ENCODE data around the gene GAN.

The GAN gene

GRCh38 chr16:81314603-81315270 lies at the start of gene GAN:
TSS of gene GAN (plus strand) at chr16:81314962. CDS start at chr16:81315114, 152 bp downstream.
- peak; percentile 58 to 95 (median 92) for DNase-seq

DNA sequence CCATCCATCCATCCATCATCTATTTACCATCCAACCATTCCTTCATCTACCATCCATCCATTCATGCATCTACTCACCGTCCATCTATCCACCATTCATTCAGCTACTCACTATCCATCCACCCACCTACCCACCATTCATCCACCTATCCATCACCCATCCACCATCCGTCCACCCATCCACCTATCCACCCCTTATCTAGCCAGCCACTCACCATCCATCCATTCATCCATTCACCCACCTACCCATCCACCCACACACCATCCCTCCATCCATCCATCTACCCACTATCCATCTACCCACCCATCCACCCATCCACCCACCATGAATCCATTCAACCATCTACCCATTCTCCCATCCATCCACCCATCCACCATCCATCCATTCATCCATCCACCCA lies 49.7 kb upstream of the GAN start:
- DNase-seq = no peak

- DNase-seq = peak in 10 of 14 donors; percentile 2 to 72 (median 33)
These were observed 48.9 kb upstream of the GAN start for GRCh38 chr16:81265658-81266451.

- no peak for DNase-seq
These were observed 48.1 kb upstream of the GAN start for GRCh38 chr16:81266680-81267095.

- DNase-seq = no peak
These were observed 46.3 kb upstream of the GAN start for GRCh38 chr16:81268509-81268908.

DNA sequence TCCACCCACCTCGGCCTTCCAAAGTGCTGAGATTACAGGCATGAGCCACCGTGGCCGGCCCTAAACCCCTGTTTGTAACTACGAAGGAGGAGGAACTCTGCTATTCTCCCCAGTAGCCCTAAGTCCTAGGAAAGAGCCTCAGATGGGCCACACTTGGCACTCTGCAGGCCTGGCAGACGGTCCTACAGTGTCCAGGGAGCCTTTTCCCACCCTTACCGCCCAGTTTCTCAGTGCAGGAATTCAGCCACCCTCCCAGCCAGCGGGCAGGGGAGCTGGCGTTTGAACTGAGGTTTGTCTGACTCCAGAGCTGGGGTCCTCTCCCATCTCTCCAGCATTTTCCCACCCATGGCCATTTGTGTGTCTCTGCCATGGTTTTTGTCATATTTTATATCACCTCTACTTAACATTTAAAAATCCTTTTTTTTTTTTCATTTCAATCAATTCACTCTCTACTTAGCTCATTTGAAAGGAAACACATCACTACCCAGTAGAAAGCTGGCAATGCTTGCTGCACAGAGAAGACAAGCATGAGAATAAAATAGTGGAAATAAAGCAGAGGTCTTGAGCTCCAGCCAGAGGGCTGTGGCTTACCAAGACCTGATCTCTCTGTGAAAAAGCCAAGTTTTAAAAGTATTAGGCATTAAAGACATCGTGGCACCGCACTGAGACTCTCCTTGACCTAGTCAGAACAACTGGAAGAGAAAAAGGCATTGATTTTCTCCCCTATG lies 41.4 kb upstream of the GAN start:
- peak in 7 of 14 donors; percentile 4 to 54 (median 28) for DNase-seq

- DNase-seq = no peak
These were observed 39.7 kb upstream of the GAN start for GRCh38 chr16:81275064-81275532.

DNA sequence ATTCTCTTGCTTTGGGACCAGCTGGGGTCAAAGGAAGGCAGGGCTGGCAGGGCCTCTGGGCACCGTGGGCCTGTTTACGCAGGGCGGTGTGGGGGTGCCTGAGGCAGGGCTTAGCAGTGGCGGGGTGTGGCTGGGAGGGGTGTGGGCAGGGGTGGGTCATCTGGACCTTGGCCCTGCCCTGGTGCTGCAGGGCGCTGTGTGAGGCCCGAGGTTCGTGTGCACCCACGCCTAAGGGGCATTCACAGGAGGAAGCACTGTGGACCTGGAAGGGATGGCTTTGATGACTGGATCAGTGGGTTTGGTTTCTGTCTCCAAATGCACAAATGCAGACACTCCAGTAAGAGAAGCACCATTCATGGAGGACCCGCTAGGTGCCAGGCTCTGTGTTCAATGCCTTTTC lies 39.0 kb upstream of the GAN start:
- DNase-seq = no peak

- peak in 9 of 14 donors; percentile 2 to 75 (median 53) for DNase-seq
These were observed 38.4 kb upstream of the GAN start for GRCh38 chr16:81276323-81276722.

DNA sequence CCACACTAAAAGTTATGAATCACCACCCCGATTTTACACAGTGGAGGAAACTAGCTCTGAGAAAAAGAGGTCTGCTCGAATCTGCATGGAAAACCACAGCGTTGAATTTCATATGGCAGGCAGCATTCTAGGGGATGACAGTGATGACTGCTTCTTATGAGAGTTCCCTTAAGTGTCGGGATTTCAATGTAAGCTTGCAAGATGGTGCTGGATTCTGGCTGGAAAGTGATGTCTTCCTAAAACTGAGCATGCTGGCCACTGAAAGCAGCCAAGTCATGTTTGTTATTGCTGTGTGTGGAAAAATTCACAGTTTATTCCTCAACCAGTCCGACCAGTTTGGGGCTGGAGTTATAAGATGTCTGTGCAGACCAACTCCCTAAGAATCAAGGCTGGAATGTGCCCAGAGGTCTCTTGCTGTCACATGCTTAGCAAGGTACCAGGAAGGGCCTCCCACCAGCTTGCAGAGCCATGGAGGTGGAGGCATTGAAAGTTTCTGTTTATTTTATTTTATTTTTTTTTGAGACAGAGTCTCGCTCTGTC lies 37.2 kb upstream of the GAN start:
- DNase-seq = no peak

DNA sequence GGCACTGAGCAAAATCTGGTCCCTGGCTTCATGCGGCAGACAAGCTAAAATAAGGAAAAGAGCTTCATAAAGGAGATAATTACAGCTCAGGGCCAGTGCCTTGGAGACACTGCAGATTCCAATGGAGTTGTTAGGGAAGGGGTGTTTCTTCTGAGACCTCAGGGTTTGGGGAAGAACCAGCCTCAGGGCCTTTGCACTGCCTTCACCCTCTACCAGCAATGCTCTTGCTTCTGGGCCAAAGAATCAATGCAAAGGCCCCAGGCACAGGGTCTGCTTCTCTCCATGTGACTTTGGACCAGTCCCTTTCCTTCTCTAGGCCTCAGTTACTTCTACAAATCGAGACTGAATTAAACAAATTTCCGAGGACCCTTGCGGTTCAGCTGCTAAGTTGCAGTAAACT lies 36.2 kb upstream of the GAN start:
- DNase-seq = no peak

DNA sequence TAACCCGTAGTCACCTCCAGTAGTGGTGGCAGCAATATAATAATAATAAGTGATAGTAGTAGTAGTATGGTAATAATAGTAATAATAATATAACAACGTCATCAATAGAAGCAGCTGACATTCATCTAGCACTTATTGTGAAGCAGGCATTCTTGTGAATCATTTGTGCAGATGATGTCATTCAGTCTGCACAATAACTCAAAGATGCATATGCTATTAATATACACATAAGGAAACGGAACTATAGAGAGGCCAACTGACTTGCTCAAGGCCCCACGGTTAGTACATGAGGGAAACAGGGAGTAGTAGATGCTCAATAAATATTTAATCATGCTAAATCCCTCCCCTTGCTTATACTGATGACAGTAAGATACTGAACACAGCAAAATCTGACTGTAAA lies 35.4 kb upstream of the GAN start:
- no peak for DNase-seq

- DNase-seq = no peak
These were observed 34.4 kb upstream of the GAN start for GRCh38 chr16:81280393-81280792.

GRCh38 chr16:81283044-81283443 lies 31.7 kb upstream of the GAN start:
- DNase-seq = no peak

DNA sequence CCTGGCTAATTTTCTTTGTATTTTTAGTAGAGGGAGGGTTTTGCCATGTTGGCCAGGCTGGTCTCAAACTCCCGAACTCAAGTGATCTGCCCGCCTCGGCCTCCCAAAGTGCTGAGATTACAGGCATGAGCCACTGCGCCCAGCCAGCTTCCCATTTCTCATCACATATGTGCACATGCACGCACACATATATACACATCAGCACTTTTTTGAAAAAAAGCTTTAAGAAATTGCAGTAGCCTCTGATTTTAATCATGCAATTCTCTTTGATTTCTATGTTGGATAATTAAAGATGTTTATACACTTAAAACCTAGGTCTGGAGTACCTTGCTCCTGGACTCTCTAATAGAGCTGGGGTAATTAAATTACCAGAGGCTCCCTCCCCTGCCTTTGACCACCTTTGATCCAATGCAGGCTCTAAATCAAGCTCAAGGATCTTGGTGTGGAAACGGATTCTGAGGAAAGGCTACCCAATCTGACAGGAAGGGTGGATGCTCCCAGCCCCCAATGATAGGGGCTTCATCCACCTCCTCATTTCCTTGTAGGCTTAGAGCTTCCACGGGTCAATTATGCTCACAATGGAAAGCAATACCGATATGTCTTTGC lies 29.7 kb upstream of the GAN start:
- no peak for DNase-seq

GRCh38 chr16:81286190-81286589 lies 28.6 kb upstream of the GAN start:
- no peak for DNase-seq

GRCh38 chr16:81291117-81291516 lies 23.6 kb upstream of the GAN start:
- no peak for DNase-seq

- no peak for DNase-seq
These were observed 21.8 kb upstream of the GAN start for GRCh38 chr16:81292936-81293335.

GRCh38 chr16:81293909-81294802 lies 20.6 kb upstream of the GAN start:
- DNase-seq = no peak

GRCh38 chr16:81296631-81297030 lies 18.1 kb upstream of the GAN start:
- no peak for DNase-seq

DNA sequence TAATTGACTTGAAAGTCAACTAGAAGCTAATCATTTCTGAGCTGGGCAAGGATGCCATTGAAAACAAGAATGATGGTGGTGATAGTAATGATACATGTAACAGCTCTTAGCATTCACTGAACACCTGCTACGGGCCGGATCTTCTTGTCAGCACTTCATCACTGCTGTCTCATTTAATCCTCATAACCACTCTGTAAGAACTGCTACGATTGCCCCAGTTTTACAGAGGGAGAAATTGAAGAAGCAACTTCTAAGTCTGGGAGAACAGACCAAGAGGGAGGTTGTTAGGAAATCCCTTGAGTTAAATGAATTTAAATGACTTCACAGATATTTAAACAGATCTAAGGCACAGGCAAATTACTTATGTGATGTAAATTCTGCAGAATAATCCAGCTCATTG lies 7.0 kb upstream of the GAN start:
- DNase-seq = no peak
